Activated CD8-positive, alpha-beta memory T cell treated with anti-CD3 and anti-CD28 coated beads, Interleukin-2, amount 50 U/mL, for 24 hours (primary cell): ENCODE data around the gene RASA3.
"Not testable (repeated sequence)": the region's sequence is repeated elsewhere in the genome, so short reads cannot be mapped to it uniquely, and the experiment has no call there.

ENCODE experiments used
- DNase-seq: peaks from one replicate; pipeline ENCODE4 v3.0.0-alpha.2; 2020; ENCODE audit errors: extremely low read depth

The RASA3 gene

GRCh38 chr13:114126789-114127472, 5.5 kb downstream of the RASA3 start:
- DNase-seq, result no peak

- DNase-seq, result not testable (repeated sequence)
Measured at GRCh38 chr13:114126086-114126485, 6.3 kb downstream of the RASA3 start.

- no peak for DNase-seq
Measured at GRCh38 chr13:114125589-114125988, 6.8 kb downstream of the RASA3 start.

- peak; percentile 62 for DNase-seq
Measured at GRCh38 chr13:114124921-114125320, 7.5 kb downstream of the RASA3 start.

GRCh38 chr13:114124431-114124830, 8.0 kb downstream of the RASA3 start:
- no peak for DNase-seq

GRCh38 chr13:114123876-114124275, 8.5 kb downstream of the RASA3 start:
- DNase-seq, result no peak

GRCh38 chr13:114123448-114123847, 9.0 kb downstream of the RASA3 start:
- no peak for DNase-seq

GRCh38 chr13:114122591-114123211, 9.7 kb downstream of the RASA3 start:
- no peak for DNase-seq

GRCh38 chr13:114122127-114122511, 10.3 kb downstream of the RASA3 start:
- no peak for DNase-seq

- DNase-seq, result no peak
Measured at GRCh38 chr13:114121496-114122126, 10.8 kb downstream of the RASA3 start.

- no peak for DNase-seq
Measured at GRCh38 chr13:114121031-114121430, 11.4 kb downstream of the RASA3 start.

- no peak for DNase-seq
Measured at GRCh38 chr13:114120591-114121011, 11.8 kb downstream of the RASA3 start.

GRCh38 chr13:114119196-114119595, 13.2 kb downstream of the RASA3 start:
- DNase-seq, result no peak

- DNase-seq, result no peak
Measured at GRCh38 chr13:114118511-114119123, 13.8 kb downstream of the RASA3 start.

GRCh38 chr13:114118086-114118485, 14.3 kb downstream of the RASA3 start:
- DNase-seq, result no peak

- DNase-seq, result not testable (repeated sequence)
Measured at GRCh38 chr13:114117341-114117874, 15.0 kb downstream of the RASA3 start.

- DNase-seq, result no peak
Measured at GRCh38 chr13:114116734-114117133, 15.7 kb downstream of the RASA3 start.

GRCh38 chr13:114115796-114116195, 16.6 kb downstream of the RASA3 start:
- DNase-seq, result no peak

GRCh38 chr13:114115191-114115671, 17.2 kb downstream of the RASA3 start:
- DNase-seq, result no peak

- DNase-seq, result not testable (repeated sequence)
Measured at GRCh38 chr13:114114666-114115065, 17.8 kb downstream of the RASA3 start.

GRCh38 chr13:114114006-114114640, 18.3 kb downstream of the RASA3 start:
- no peak for DNase-seq

- not testable (repeated sequence) for DNase-seq
Measured at GRCh38 chr13:114113395-114113794, 19.0 kb downstream of the RASA3 start.
